Adipocyte (in vitro differentiated cells): Measurements from ENCODE around the gene SLC13A3.

ENCODE experiments used
- DNase-seq: peaks from one replicate; pipeline ENCODE4 v3.0.0-alpha.2; 2015; ENCODE audit warnings: low read depth
- H3K27me3 ChIP-seq: replicated peaks from 2 replicates; pipeline ENCODE4 v1.7.0; 2013; ENCODE audit warnings: mild to moderate bottlenecking, low read length, moderate library complexity; ENCODE audit not compliant: control insufficient read depth, insufficient read depth
- H3K36me3 ChIP-seq: 2 replicates; pipeline ENCODE4 v1.7.0; 2013; ENCODE audit warnings: low read length, mild to moderate bottlenecking, moderate library complexity; ENCODE audit not compliant: control insufficient read depth, insufficient read depth, severe bottlenecking
- H3K4me1 ChIP-seq: 2 replicates; pipeline ENCODE4 v1.7.0; 2013; ENCODE audit warnings: mild to moderate bottlenecking, low read length, moderate library complexity; ENCODE audit not compliant: control insufficient read depth, insufficient read depth
- H3K4me3 ChIP-seq: 2 replicates; pipeline ENCODE4 v1.7.0; 2013; ENCODE audit warnings: mild to moderate bottlenecking, low read length, moderate library complexity
- H3K9ac ChIP-seq: 2 replicates; pipeline ENCODE4 v1.7.0; 2013; ENCODE audit warnings: mild to moderate bottlenecking, low read length, moderate library complexity
- H3K9me3 ChIP-seq: 2 replicates; pipeline ENCODE4 v1.7.0; 2013; ENCODE audit warnings: mild to moderate bottlenecking, low read length, moderate library complexity; ENCODE audit not compliant: control insufficient read depth

SLC13A3 gene

DNA sequence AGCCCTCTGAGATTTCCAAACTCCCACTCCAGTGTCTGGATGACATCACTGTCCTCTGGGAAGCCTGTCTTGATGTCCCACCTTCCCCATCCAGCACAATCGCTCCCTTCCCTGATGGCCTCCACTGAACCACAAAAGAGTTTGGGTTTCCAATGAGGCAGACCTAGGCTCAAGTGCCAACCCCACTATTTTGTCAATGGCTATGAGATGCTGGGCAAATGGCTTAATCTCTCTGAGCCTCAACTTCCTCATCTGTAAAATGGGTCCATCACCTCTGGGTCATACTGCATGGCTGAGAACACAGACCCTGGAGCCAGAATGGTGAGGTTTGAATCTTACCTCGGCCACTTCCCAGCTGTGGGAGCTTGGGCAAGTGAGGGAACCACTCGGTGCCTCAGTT is 11.7 kb downstream of the SLC13A3 start:
- Histone ChIP-seq H3K9ac (no peak overlapping the region), H3K27me3 (peaks cover 5% of the 10 kb centered on the region), H3K4me1 (no peaks in the 10 kb centered on the region), H3K36me3 (no peaks in the 10 kb centered on the region), H3K4me3 (no peak overlapping the region), H3K9me3 (no peaks in the 10 kb centered on the region)
- no peak for DNase-seq

DNA sequence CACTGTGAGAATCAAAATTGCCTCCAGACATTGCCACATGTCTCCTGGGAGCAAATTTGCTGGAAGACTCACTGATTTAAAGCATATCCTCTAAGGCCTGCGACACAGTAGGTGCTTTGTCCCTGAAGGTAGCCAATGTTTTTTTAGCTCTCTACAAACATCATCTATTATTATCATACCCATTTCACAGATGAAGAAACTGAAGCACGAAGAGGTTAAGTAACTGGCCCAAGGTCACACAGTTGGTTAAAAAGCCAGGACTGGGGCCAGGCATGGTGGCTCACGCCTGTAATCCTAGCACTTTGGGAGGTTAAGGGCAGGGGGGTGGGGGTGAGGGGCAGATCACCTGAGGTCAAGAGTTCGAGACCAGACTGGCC is 12.4 kb downstream of the SLC13A3 start:
- H3K4me3 ChIP-seq: no peak overlapping the region
- peaks cover 5% of the 10 kb centered on the region for H3K27me3 ChIP-seq
- H3K36me3 ChIP-seq: no peaks in the 10 kb centered on the region
- no peaks in the 10 kb centered on the region for H3K4me1 ChIP-seq
- no peak overlapping the region for H3K9ac ChIP-seq
- H3K9me3 ChIP-seq: no peaks in the 10 kb centered on the region
- DNase-seq: no peak

DNA sequence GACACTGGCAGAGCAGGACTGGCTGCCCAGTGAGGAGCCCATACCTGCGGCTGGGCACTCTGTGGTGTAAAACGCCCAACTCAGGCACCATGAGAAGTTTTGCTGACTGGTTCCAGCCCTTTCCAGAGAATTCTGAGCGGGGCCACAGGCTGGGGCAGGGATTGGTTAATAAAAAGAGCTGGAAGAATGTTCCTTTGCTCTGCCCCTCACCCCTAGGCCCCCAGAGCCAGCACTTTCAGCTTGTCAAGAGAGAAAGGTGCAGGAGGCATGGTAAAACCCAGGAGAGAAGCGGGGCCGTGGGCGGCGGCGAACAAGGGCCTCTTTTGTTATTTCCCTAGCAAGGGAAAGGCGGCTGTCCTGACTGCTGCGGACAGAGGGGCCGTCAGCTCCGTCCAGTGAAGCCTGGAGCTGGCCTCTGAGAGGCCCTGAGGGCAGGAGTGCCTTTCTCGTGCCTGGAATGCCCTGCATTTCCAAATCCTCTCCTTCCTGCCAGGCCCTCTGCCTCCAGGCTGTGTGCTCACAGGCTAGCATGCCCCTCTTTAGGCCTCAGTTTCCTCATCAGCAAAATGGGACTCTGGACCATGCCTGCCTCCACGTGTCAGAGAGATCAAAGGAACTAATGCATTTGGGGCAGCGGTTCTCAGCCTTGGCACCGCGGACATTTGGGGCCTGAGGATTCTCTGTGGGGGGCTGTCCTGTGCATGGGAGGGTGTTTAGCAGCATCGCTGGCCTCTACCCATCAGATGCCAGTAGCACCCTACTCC is 12.9 kb downstream of the SLC13A3 start:
- peaks cover 5% of the 10 kb centered on the region for H3K27me3 ChIP-seq
- peak; percentile 12 for DNase-seq
- H3K36me3 ChIP-seq: no peaks in the 10 kb centered on the region
- H3K9ac ChIP-seq: no peak overlapping the region
- H3K4me3 ChIP-seq: no peak overlapping the region
- no peaks in the 10 kb centered on the region for H3K4me1 ChIP-seq
- H3K9me3 ChIP-seq: no peaks in the 10 kb centered on the region

DNA sequence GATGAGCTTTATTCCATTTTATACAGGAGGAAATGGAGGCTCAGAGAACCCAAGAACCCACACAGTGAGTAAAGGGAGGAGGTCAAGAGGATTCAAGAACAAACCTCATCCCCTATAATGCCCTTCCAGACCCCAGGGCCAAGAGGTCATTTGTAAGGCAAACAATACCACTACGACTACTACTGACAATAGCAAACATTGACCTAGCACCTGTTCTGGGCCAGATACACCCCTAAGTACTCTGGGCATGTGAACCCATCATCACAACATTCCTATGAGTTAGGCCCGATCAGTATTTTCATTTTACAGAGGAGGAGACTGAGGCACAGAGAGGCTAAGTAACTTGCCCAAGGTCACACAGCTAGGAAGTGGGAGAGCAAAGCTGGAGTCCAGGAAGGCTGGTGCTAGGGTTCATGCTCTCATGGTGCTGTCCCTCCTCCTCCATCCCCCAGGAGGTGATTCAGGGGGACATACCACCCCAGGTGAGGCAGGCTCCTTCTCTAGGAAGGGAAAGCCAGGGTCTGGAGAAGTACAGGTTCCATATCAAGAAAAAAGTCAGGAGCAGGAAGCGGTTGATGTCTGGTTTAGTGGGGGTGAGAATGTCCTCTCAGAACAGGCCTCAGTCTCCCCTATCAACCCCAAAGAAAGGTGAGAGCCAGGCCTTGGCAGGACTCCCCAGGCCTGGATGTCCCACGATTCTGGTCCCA is 13.7 kb downstream of the SLC13A3 start:
- peaks cover 5% of the 10 kb centered on the region for H3K27me3 ChIP-seq
- no peaks in the 10 kb centered on the region for H3K36me3 ChIP-seq
- no peaks in the 10 kb centered on the region for H3K9me3 ChIP-seq
- H3K4me1 ChIP-seq: no peaks in the 10 kb centered on the region
- DNase-seq: no peak
- H3K4me3 ChIP-seq: no peak overlapping the region
- no peak overlapping the region for H3K9ac ChIP-seq

DNA sequence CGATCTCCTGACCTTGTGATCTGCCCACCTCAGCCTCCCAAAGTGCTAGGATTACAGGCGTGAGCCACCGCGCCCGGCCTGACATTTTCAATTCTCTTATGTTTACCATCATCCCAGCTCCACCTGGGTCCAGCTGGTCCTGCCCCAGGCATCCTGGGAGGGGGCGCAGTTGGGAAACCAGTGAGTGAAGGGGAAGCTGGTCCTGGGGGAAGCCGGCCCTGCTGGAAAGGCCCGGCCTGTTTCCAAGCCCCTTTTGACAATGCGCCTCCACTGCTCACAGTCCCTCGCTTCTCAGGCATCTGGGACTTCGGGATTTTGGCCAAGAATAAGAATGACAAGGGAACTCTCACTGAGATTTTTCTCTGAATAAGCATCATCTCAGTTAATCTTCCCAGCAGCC is 14.2 kb downstream of the SLC13A3 start:
- H3K9ac ChIP-seq: no peak overlapping the region
- no peak for DNase-seq

DNA sequence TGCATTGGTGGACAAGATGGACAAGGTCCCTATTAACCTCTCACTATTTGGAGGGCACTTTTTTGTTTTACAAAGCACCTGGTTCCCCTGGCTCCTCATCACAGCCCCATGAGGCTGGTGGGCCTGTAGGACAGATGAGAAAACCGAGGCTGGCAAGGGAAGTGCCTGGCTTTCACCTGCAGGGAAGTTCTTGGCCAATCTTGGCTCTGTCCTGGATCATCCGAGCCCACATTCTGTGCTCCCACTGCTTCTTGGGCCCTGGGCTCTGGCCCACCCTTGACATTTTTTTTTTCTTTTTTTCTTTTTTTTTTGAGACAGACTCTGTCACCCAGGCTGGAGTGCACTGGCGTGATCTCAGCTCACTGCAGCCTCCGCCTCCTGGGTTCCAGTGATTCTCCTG is 14.7 kb downstream of the SLC13A3 start:
- H3K9me3 ChIP-seq: no peaks in the 10 kb centered on the region
- DNase-seq: no peak
- H3K9ac ChIP-seq: no peak overlapping the region
- H3K36me3 ChIP-seq: no peaks in the 10 kb centered on the region
- peaks cover 5% of the 10 kb centered on the region for H3K27me3 ChIP-seq
- H3K4me3 ChIP-seq: no peak overlapping the region
- H3K4me1 ChIP-seq: no peaks in the 10 kb centered on the region

More for the DNA sequence above, 14.2 kb downstream of the SLC13A3 start:
- no peaks in the 10 kb centered on the region for H3K36me3 ChIP-seq
- H3K4me1 ChIP-seq: no peaks in the 10 kb centered on the region
- no peaks in the 10 kb centered on the region for H3K9me3 ChIP-seq
- no peak overlapping the region for H3K4me3 ChIP-seq
- H3K27me3 ChIP-seq: peaks cover 5% of the 10 kb centered on the region

DNA sequence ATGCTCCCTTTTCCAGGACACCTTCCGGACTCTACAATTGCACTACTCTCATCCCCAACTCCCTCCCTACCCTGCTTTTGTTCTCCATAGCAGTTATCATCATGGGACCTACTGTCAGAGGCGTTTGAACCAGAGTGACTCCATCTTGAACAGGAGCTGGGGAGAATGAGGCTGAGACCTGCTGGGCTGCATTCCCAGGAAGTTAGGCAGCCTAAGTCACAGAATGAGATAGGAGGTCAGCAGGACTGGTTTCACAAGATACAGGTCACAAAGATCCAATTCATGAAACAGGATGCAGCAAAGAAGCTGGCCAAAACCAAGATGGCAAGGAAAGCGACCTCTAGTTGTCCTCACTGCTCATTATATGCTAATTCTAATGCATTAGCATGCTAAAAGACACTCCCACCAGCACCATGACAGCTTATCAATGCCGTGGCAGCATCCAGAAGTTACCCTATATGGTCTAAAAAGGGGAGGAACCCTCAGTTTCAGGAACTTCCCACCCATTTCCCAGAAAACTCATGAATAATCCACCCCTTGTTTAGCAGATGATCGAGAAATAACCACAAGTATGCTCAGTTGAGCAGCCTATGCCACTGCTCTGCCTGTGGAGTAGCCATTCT is 15.6 kb downstream of the SLC13A3 start:
- Histone ChIP-seq H3K36me3 (no peaks in the 10 kb centered on the region), H3K4me1 (no peaks in the 10 kb centered on the region), H3K4me3 (no peak overlapping the region), H3K27me3 (peaks cover 5% of the 10 kb centered on the region), H3K9ac (no peak overlapping the region), H3K9me3 (no peaks in the 10 kb centered on the region)
- DNase-seq: no peak

DNA sequence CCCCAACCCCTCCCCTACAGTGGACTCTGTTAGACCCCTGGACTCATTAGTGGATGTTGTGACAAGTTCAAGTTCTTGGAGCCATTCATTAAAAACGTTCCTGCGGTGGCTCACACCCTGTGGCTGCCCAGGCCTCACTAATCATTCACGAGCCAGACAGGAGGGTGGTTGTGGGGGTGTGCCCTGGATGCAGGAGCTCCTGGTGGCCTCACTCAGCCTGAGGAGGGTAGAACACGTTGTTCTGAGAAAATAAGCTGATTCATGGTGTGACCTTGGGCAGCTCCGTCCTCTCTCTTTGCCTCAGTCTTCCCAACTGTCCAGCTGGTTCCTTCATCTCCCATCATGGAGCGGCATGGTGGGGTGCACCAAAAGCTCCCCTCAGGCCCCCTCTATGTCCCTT is 16.7 kb downstream of the SLC13A3 start:
- H3K4me1 ChIP-seq: no peaks in the 10 kb centered on the region
- H3K27me3 ChIP-seq: no peaks in the 10 kb centered on the region
- DNase-seq: no peak
- H3K9ac ChIP-seq: no peak overlapping the region
- no peaks in the 10 kb centered on the region for H3K36me3 ChIP-seq
- H3K4me3 ChIP-seq: no peak overlapping the region
- H3K9me3 ChIP-seq: peaks cover 9% of the 10 kb centered on the region

DNA sequence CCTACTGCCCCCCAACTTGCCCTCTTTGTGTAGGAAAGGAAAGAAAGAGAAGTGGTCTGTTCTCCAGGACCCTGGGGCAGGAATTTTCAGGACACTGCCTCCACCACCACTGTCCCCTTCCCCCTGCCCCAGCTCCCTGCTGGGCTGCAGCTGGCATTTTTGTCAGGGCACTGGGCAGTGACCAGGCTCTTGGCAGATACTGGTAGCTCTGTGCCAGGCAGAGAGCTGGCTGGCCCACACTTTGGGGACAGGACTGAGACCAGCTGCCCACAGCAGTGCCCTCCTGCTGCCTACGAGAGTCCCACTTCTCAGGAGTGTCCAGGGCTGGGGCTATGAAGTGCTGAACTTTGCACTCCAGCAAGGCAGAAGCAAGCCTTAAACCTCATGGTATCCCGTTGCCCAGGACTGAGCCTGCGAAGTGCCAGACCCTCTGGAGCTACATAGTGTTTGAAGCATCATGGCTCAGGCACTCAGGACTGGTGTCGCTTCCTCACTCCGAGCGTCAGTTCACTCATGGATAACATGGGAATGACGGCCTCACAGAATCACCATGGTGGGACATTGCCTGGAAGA is 19.3 kb downstream of the SLC13A3 start:
- H3K27me3 ChIP-seq: no peaks in the 10 kb centered on the region
- H3K9me3 ChIP-seq: peaks cover 15% of the 10 kb centered on the region
- DNase-seq: no peak
- no peak overlapping the region for H3K9ac ChIP-seq
- no peaks in the 10 kb centered on the region for H3K4me1 ChIP-seq
- H3K4me3 ChIP-seq: no peak overlapping the region
- no peaks in the 10 kb centered on the region for H3K36me3 ChIP-seq

DNA sequence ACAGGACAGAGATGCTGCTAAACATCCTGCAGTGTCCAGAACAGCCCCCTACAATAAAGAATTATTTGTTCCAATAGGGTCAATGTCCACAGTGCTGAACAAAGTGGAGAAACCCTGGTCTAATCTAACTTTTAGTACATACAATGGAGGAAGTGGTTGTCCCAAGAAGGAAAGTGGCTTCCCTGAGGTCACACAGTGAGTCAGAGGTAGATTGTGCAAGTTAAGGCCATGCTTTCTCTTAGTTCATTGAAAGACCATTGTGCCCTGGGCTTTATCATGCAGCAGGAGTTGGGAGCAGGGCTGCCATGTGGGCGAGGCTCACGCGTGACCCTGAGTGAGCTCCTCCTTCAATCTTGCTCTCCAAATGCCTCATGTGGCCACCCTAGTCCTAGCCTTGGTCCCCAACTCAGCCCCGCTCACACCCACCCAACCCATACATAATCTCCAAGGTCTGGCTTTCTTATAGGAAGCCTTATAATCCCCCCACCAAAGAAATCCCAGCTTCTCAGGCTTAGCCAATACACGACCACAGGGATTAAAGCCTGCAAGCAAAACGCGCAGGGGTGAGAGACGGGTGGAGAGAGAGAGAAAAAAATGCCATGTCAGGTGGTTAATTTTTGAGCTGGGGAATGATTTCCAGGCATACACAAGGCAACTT is 19.9 kb downstream of the SLC13A3 start:
- no peak overlapping the region for H3K4me3 ChIP-seq
- H3K4me1 ChIP-seq: no peaks in the 10 kb centered on the region
- H3K9ac ChIP-seq: no peak overlapping the region
- peak; percentile 1 for DNase-seq
- H3K27me3 ChIP-seq: no peaks in the 10 kb centered on the region
- H3K36me3 ChIP-seq: no peaks in the 10 kb centered on the region
- H3K9me3 ChIP-seq: peaks cover 15% of the 10 kb centered on the region

DNA sequence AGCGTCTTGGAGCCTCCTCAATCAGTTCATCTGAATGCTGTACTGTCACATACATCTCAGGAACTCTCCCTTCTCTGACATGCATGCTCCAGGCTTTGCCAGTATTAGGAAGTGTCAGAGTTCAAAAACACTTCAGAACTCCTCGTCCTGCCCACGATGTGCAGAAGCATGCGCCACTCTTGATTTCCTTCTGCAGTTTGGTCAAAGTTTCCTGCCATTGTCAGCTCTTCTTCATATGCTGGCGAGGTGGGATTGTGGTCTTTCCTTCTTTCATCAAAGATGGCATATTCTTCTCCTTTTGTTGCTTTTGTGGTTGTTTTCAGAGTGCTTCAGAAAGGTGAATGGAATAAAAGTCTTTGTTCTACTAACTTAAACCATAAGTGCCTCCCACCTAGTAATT is 21.0 kb downstream of the SLC13A3 start:
- H3K4me1 ChIP-seq: no peaks in the 10 kb centered on the region
- no peak overlapping the region for H3K4me3 ChIP-seq
- peaks cover 15% of the 10 kb centered on the region for H3K9me3 ChIP-seq
- no peaks in the 10 kb centered on the region for H3K27me3 ChIP-seq
- no peak for DNase-seq
- no peaks in the 10 kb centered on the region for H3K36me3 ChIP-seq
- H3K9ac ChIP-seq: no peak overlapping the region
